OCI-LY7 (cell line): ENCODE data around the gene TRIM27. TPM values are rescaled to one million over a fixed set of nuclear protein-coding genes. Genes with fewer than 3 reads are reported as not detected.

Experiments used
- BruUV-seq: library from RNA; stranded (reverse); fragments of 400-500 nt; replicated peaks from 2 replicates; lab custom pipeline; 2021; lab: Mats Ljungman, UMichigan
- CTCF ChIA-PET: fragments of 300-600 bp; sonication (Branson Sonifier 250); formaldehyde crosslinking; loops from one replicate; lab custom pipeline; 2022; ENCODE audit warnings: antibody characterized with exemption; ENCODE audit not compliant: unreplicated experiment; lab: Charles Lee
- POLR2A ChIA-PET: fragments of 300-600 bp; sonication (Branson Sonifier 250); formaldehyde crosslinking; loops from one replicate; lab custom pipeline; 2022; ENCODE audit warnings: antibody characterized with exemption; lab: Charles Lee
- DNase-seq: peaks from one replicate; pipeline ENCODE4 v3.0.0-alpha.2; 2015; ENCODE audit warnings: low spot score
- H2AFZ ChIP-seq: fragments of 200-600 bp; sonication (generic), shearing (Covaris generic); 2 replicates; pipeline ENCODE4 v1.6.1; 2014; ENCODE audit warnings: mild to moderate bottlenecking, antibody characterized with exemption, low read length, moderate library complexity
- H3K27ac ChIP-seq: fragments of 200-600 bp; sonication (generic); 2 replicates; pipeline ENCODE4 v1.5.1; 2014; ENCODE audit warnings: mixed run types, low read depth, mild to moderate bottlenecking, moderate library complexity, low read length, inconsistent platforms; ENCODE audit not compliant: poor library complexity, severe bottlenecking
- H3K36me3 ChIP-seq: fragments of 200-600 bp; sonication (generic); 2 replicates; pipeline ENCODE4 v1.6.1; 2014; ENCODE audit warnings: mild to moderate bottlenecking, antibody characterized with exemption, low read length, moderate library complexity, mixed read lengths; ENCODE audit not compliant: insufficient read depth
- H3K4me1 ChIP-seq: fragments of 200-600 bp; sonication (generic); 2 replicates; pipeline ENCODE4 v1.5.1; 2014; ENCODE audit warnings: mild to moderate bottlenecking, low read length; ENCODE audit not compliant: insufficient read depth, poor library complexity, severe bottlenecking
- H3K4me2 ChIP-seq: fragments of 200-600 bp; sonication (generic); 2 replicates; pipeline ENCODE4 v1.6.1; 2014; ENCODE audit warnings: mild to moderate bottlenecking, low read length
- H3K4me3 ChIP-seq: fragments of 200-600 bp; sonication (generic); 2 replicates; pipeline ENCODE4 v1.5.1; 2014; ENCODE audit warnings: mild to moderate bottlenecking, low read depth, low read length; ENCODE audit not compliant: poor library complexity, severe bottlenecking
- H3K79me2 ChIP-seq: fragments of 200-600 bp; sonication (generic); 2 replicates; pipeline ENCODE4 v1.6.1; 2016; ENCODE audit warnings: low read depth, mild to moderate bottlenecking, low read length, moderate library complexity, mixed read lengths; ENCODE audit not compliant: insufficient read depth
- H3K9me2 ChIP-seq: fragments of 200-600 bp; sonication (generic); 2 replicates; pipeline ENCODE4 v1.6.1; 2016; ENCODE audit warnings: mild to moderate bottlenecking, low read length, mixed read lengths; ENCODE audit not compliant: insufficient read depth
- H3K9me3 ChIP-seq: fragments of 200-600 bp; sonication (generic); 2 replicates; pipeline ENCODE4 v1.6.1; 2014; ENCODE audit warnings: mild to moderate bottlenecking, mixed run types, low read length, mixed read lengths
- H4K20me1 ChIP-seq: fragments of 200-600 bp; sonication (generic); 2 replicates; pipeline ENCODE4 v1.6.1; 2014; ENCODE audit warnings: mild to moderate bottlenecking, antibody characterized with exemption, low read length, moderate library complexity, mixed read lengths; ENCODE audit not compliant: insufficient read depth
- EZH2phosphoT487 ChIP-seq: fragments of 200-600 bp; sonication (generic); IDR thresholded peaks from 2 replicates; pipeline ENCODE4 v1.6.1; 2018; ENCODE audit warnings: low read depth, borderline replicate concordance, mild to moderate bottlenecking, mixed run types, antibody characterized with exemption, low read length, moderate library complexity, mixed read lengths
- intact Hi-C: fragments of 100-400 bp; cut with micrococcal nuclease; formaldehyde crosslinking; loops from one replicate; pipeline ENCODE4 v1.10.0; 2022; ENCODE audit not compliant: unreplicated experiment
- total RNA-seq, 2 experiments: library from RNA; depleted of rRNA in 1 of 2; stranded (reverse); fragments of >200 nt in 1 of 2; shearing (Covaris generic) in 1 of 2; gene quantifications; 2 replicates each; pipeline ENCODE4 v1.2.3, GENCODE V29; 2014 to 2022
- TF ChIP-seq, protein P1 (sequence below): fragments of 200-600 bp; sonication (generic); conservative IDR thresholded peaks from 2 replicates; pipeline ENCODE4 v1.5.1; 2014; ENCODE audit warnings: mild to moderate bottlenecking, antibody characterized with exemption, low read length, moderate library complexity, mixed read lengths

Gene TRIM27
- total RNA-seq, 2 experiments from 2014 or later: 112 to 130 TPM

DNA sequence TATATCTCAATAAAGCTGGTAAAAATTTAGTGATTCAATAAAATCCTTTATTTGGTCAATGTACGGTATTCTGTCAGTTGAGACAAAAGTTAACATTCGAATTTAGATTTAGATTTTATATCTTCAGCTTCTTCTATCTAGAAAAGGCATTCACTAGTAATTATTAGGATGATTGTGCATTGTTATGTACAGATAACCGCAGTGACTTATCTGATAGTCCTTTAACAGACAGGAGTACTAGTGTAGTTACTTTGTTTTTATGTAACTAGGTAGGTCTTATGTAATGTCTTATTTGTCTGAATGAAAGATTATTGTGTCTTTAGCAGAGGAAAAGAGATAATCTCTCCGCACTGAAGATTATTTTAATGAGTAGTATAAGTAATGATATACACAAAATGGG, 31.3 kb downstream of the TRIM27 start:
- Histone ChIP-seq H3K9me2 (no peaks in the 10 kb centered on the region), H4K20me1 (no peaks in the 10 kb centered on the region), H3K4me1 (peaks cover 23% of the 10 kb centered on the region), H3K27ac (no peak overlapping the region), H3K79me2 (no peaks in the 10 kb centered on the region), H3K4me2 (no peak overlapping the region), H3K36me3 (no peaks in the 10 kb centered on the region), H3K9me3 (no peaks in the 10 kb centered on the region), H2AFZ (no peak overlapping the region), H3K4me3 (no peak overlapping the region)
- TF ChIP-seq, protein P1, sequence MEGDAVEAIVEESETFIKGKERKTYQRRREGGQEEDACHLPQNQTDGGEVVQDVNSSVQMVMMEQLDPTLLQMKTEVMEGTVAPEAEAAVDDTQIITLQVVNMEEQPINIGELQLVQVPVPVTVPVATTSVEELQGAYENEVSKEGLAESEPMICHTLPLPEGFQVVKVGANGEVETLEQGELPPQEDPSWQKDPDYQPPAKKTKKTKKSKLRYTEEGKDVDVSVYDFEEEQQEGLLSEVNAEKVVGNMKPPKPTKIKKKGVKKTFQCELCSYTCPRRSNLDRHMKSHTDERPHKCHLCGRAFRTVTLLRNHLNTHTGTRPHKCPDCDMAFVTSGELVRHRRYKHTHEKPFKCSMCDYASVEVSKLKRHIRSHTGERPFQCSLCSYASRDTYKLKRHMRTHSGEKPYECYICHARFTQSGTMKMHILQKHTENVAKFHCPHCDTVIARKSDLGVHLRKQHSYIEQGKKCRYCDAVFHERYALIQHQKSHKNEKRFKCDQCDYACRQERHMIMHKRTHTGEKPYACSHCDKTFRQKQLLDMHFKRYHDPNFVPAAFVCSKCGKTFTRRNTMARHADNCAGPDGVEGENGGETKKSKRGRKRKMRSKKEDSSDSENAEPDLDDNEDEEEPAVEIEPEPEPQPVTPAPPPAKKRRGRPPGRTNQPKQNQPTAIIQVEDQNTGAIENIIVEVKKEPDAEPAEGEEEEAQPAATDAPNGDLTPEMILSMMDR: no peak
- no peak for TF ChIP-seq EZH2phosphoT487
- no peak for DNase-seq
- intact Hi-C loops: no loop called here
- ChIA-PET POLR2A (interaction anchor here (0.7 to 7.9 kb wide), 3 partner anchors 9 to 108 kb away, joined by 6 to 70 read pairs (median 64); no protein-coding TSS in a partner anchor), CTCF (no interaction called here)
- no TSS peak for BruUV-seq

DNA sequence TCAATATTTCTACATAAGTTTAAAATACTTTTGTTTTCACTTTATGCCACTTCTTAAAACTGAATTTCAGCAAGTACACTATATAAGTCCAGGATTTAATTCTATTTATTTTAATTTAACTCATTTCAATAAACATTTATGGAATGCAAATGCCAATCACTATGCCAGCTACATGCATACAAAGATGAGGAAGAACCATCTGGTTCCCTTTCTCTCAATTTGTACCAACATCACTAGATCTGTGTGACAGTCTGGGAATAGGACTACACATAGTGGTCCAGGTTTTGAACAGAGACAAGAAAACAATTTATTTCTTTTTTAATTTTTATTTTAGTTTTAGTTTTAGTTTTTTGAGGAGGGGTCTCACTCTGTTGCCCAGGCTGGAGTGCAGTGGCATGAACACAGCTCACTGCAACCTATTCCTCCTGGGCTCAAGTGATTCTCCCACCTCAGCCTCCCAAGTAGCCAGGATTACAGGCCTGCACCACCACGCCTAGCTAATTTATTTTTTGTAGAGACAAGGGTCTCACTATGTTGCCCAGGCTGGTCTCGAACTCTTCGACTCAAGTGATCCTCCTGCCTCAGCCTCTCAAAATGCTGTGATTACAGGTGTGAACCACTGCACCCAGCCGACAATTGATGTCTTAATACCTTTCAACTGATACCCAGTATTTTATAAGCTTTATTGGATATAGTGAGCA, 35.8 kb downstream of the TRIM27 start:
- ChIA-PET POLR2A (interaction anchor here (0.7 to 6.3 kb wide), 4 partner anchors 12 to 178 kb away, joined by 3 to 70 read pairs (median 4); no protein-coding TSS in a partner anchor), CTCF (no interaction called here)
- Histone ChIP-seq H3K36me3 (no peaks in the 10 kb centered on the region; the same call in 1 of the 2 replicates), H3K4me3 (no peak overlapping the region), H4K20me1 (no peaks in the 10 kb centered on the region), H3K9me3 (peaks cover 14% of the 10 kb centered on the region), H2AFZ (peak overlapping the region; percentile 83; the same call in 1 of the 2 replicates), H3K9me2 (no peaks in the 10 kb centered on the region), H3K4me1 (peaks cover 27% of the 10 kb centered on the region), H3K27ac (peak overlapping the region; percentile 15), H3K4me2 (no peak overlapping the region), H3K79me2 (no peaks in the 10 kb centered on the region)
- no peak for TF ChIP-seq EZH2phosphoT487
- TF ChIP-seq, protein P1: no peak
- no peak for DNase-seq
- intact Hi-C loops: no loop called here
- no TSS peak for BruUV-seq

DNA sequence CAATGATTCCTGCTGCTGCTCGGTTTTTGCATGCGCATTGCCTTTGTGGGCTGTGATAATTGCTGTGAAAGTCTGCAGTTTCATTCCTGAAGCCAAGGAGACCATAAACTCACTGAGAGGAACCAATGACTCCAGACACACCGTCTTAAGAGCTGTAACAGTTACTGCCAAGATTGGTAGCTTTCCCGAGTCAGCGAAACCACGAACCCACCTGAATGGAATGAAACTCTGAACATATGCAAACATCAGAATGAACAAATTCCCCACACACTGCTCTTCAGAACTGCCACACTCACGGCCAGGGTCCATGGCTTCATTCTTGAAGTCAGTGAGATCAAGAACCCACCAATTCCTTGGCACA, 37.7 kb downstream of the TRIM27 start:
- no peak overlapping the region for H2AFZ ChIP-seq
- H3K4me2 ChIP-seq: no peak overlapping the region
- no peaks in the 10 kb centered on the region for H4K20me1 ChIP-seq
- H3K9me2 ChIP-seq: no peaks in the 10 kb centered on the region
- H3K36me3 ChIP-seq: no peaks in the 10 kb centered on the region; the same call in 1 of the 2 replicates
- ChIA-PET POLR2A (interaction anchor here (0.6 to 6.9 kb wide), 7 partner anchors 6 to 1739 kb away, joined by 3 to 64 read pairs (median 3); partner anchors contain the start of gene TRIM27), CTCF (no interaction called here)
- H3K27ac ChIP-seq: no peak overlapping the region
- no peak for DNase-seq
- intact Hi-C loops: no loop called here
- H3K4me1 ChIP-seq: peaks cover 39% of the 10 kb centered on the region
- H3K9me3 ChIP-seq: peaks cover 14% of the 10 kb centered on the region
- H3K79me2 ChIP-seq: no peaks in the 10 kb centered on the region
- TF ChIP-seq EZH2phosphoT487: no peak
- TF ChIP-seq, protein P1: no peak
- BruUV-seq: no TSS peak
- H3K4me3 ChIP-seq: no peak overlapping the region
